ENCODE measurements around the gene HMX2.

The HMX2 gene

DNA sequence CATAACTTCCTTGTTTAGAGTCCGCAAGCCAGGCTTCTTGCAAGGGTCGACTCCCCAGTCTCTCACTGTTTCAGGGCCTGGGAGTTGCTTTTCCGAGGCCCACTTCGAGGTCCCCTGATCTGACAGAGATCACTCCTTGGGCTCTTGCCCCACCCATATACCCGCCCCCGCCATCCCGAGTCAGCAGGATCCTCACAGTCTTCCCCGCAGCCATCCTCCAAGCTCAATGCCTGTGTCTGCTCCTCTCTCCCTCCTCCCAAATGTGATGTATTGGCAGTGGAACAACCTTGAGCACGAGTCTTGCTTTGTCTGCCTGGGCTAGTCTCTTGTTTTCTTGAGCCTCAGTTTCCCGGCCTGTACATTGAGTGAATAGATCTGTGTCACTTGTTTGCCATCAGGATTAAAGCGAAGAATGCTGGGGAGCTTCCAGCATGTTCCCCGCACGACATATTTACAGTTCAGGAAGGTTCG is 2.4 kb upstream of the HMX2 start:
- H3K36me3 ChIP-seq (ENCODE audit: control insufficient read depth, insufficient read depth, low read length): no peaks in the 10 kb centered on the region
- H3K27ac ChIP-seq (ENCODE audit: low read length): no peak overlapping the region
- WGBS (ENCODE audit: insufficient coverage, insufficient read length): no CpG with 5 or more reads among the region's 14 CpGs
- H3K9me3 ChIP-seq (ENCODE audit: control insufficient read depth, insufficient read depth, low read length): no peaks in the 10 kb centered on the region
- no peak for DNase-seq (ENCODE audit: low read depth, low spot score)
- peaks cover 11% of the 10 kb centered on the region; the same call in 1 of the 2 replicates for H3K4me1 ChIP-seq (ENCODE audit: control insufficient read depth, insufficient read depth, low read length)
- H3K4me3 ChIP-seq (ENCODE audit: low read length): no peak overlapping the region
- peaks cover 97% of the 10 kb centered on the region for H3K27me3 ChIP-seq (ENCODE audit: control insufficient read depth, insufficient read depth, low read length)

DNA sequence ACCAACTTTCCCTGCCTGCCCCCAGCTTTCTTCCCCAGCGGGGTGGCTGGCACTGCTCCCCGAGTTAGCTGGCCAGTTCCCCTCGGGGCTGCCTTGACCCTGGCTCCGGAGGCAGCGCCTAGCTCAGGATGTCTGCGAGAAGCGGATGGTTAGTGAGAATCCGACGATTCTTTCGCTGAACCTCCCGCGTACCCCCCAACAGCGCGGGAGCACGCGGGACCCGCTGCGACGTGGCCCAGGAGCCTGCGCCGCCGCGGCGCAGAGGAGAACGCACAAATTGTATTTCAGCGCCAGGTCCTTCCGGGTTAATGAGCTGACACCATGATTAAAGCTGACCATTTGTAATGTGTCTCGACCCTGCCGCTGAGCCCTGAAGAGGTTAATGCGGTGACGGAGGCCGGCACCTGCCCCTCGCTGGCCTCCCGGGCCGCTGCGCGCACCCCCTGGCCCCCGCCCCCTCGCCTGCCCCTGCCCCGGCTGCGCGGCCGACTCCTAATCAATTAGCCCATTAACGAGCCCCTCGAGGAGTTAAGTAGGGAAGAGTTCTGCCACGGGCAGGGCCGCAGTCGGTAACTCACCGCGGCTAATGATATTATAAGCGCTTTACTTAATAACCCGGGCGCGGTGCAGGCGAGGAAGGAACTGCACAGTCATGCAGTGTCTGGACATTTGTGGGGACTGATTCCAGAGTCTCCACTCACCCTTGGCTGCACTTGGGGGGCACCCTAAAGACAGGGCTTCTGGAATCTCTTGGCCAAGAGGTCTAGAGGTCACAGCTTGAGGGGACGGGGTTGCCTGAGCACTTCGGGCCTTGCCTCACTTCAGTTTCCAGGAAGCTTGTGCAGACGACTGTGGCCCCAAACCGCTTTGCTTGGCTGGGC is 1.7 kb upstream of the HMX2 start:
- H3K4me3 ChIP-seq (ENCODE audit: low read length): no peak overlapping the region
- DNase-seq (ENCODE audit: low read depth, low spot score): no peak
- H3K27me3 ChIP-seq (ENCODE audit: control insufficient read depth, insufficient read depth, low read length): peaks cover 93% of the 10 kb centered on the region
- no peaks in the 10 kb centered on the region for H3K9me3 ChIP-seq (ENCODE audit: control insufficient read depth, insufficient read depth, low read length)
- H3K27ac ChIP-seq (ENCODE audit: low read length): no peak overlapping the region
- no peaks in the 10 kb centered on the region for H3K36me3 ChIP-seq (ENCODE audit: control insufficient read depth, insufficient read depth, low read length)
- no CpG with 5 or more reads among the region's 59 CpGs for WGBS (ENCODE audit: insufficient coverage, insufficient read length)
- peaks cover 12% of the 10 kb centered on the region; the same call in 1 of the 2 replicates for H3K4me1 ChIP-seq (ENCODE audit: control insufficient read depth, insufficient read depth, low read length)

DNA sequence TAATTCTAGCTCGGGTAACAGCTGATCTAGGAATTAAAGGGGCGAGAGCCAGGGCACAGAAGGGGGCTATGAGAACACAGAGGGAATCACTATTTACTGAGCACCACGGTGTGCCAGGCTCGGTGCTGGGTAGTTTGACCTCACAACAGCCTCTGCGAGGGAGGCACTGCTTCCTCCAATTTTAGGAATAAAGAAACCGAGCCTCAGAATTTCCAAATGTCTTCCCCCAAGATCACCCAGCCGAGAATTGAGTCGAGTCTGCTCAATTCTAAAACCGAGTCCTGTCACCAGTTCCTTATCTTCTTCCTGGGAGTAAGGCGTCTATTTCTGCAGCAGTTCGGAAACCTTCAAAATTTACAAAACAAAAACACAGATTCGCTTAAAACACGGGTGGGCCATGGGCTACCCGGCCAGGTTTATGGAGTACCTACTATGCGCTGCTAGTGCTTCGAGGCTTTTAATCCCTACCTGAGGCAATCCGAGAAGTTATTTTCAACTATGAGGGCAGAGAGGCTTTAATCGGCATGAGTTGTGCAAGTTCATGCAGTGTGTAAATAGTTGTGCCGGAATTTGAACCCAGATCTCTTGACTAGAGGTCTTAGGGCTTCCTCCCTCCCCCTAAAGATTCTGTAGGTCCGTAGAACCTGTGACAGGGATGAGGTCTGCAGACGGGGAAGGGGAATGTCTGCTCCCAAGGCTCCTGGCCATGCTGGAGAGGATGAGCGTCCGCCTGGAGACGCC is 872 bp upstream of the HMX2 start:
- WGBS (ENCODE audit: insufficient coverage, insufficient read length): no CpG with 5 or more reads among the region's 24 CpGs
- Histone ChIP-seq H3K36me3 (ENCODE audit: control insufficient read depth, insufficient read depth, low read length) (no peaks in the 10 kb centered on the region), H3K27ac (ENCODE audit: low read length) (no peak overlapping the region), H3K4me3 (ENCODE audit: low read length) (no peak overlapping the region), H3K9me3 (ENCODE audit: control insufficient read depth, insufficient read depth, low read length) (no peaks in the 10 kb centered on the region), H3K4me1 (ENCODE audit: control insufficient read depth, insufficient read depth, low read length) (peaks cover 12% of the 10 kb centered on the region; the same call in 1 of the 2 replicates), H3K27me3 (ENCODE audit: control insufficient read depth, insufficient read depth, low read length) (peaks cover 85% of the 10 kb centered on the region)
- DNase-seq (ENCODE audit: low read depth, low spot score): no peak

DNA sequence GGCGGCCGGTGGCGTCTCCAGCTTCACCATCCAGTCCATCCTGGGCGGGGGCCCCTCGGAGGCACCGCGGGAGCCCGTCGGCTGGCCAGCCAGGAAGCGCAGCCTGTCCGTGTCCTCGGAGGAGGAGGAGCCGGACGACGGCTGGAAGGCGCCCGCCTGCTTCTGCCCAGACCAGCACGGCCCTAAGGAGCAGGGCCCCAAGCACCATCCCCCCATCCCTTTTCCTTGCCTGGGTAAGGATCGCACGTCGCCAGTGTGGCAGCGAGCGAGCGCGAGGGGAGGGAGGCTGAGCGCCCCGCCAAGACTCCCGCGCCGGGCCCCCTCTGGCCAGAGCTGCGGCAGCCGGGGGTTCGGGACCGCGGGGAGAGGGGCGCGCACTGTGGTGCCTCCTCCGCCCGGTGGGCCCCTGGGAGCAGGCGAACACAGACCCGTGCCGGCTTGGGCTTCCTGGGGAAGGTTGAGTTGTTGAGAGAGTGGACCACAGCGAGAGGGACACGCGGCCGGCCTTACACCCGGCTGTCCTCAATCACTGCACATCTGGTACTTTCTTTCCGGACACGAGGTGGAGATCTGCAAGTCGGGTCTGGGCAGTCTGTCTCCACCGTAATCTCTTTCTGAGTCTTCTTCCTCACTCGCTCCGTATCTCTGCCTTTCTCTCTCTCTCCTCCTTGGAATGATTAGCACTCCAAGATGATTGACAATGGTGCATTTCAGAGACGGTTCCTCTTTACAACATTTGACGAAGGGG is 652 bp downstream of the HMX2 start:
- DNase-seq (ENCODE audit: low read depth, low spot score): no peak
- no peaks in the 10 kb centered on the region for H3K36me3 ChIP-seq (ENCODE audit: control insufficient read depth, insufficient read depth, low read length)
- H3K4me1 ChIP-seq (ENCODE audit: control insufficient read depth, insufficient read depth, low read length): peaks cover 12% of the 10 kb centered on the region; the same call in 1 of the 2 replicates
- no peaks in the 10 kb centered on the region for H3K9me3 ChIP-seq (ENCODE audit: control insufficient read depth, insufficient read depth, low read length)
- H3K27ac ChIP-seq (ENCODE audit: low read length): no peak overlapping the region
- H3K27me3 ChIP-seq (ENCODE audit: control insufficient read depth, insufficient read depth, low read length): peaks cover 69% of the 10 kb centered on the region
- H3K4me3 ChIP-seq (ENCODE audit: low read length): peak overlapping the region; percentile 43; the same call in 1 of the 2 replicates
- no CpG with 5 or more reads among the region's 55 CpGs for WGBS (ENCODE audit: insufficient coverage, insufficient read length)

DNA sequence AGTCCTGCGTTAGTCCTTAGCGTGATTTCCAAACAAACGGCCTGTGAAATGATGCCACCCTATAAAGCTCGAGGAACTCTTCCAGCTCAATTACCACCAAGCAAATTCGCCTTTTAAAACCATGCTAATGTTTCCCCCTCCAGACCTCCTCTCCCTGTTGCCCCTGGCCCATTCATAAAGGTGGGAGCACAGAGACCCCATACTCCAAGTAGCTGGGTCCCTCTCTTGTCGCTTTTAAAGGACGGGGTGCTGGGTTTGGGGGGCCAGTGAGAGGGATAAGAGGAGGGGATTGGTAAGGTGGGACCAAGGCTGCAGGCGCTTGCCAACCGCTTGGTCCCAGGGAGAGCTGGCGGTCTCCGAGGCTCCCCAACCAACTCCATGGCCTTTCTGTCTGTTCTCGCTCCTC is 1.2 kb downstream of the HMX2 start:
- H3K4me3 ChIP-seq (ENCODE audit: low read length): no peak overlapping the region
- WGBS (ENCODE audit: insufficient coverage, insufficient read length): no CpG with 5 or more reads among the region's 12 CpGs
- H3K9me3 ChIP-seq (ENCODE audit: control insufficient read depth, insufficient read depth, low read length): no peaks in the 10 kb centered on the region
- peaks cover 64% of the 10 kb centered on the region for H3K27me3 ChIP-seq (ENCODE audit: control insufficient read depth, insufficient read depth, low read length)
- DNase-seq (ENCODE audit: low read depth, low spot score): no peak
- no peaks in the 10 kb centered on the region for H3K36me3 ChIP-seq (ENCODE audit: control insufficient read depth, insufficient read depth, low read length)
- no peak overlapping the region for H3K27ac ChIP-seq (ENCODE audit: low read length)
- peaks cover 12% of the 10 kb centered on the region; the same call in 1 of the 2 replicates for H3K4me1 ChIP-seq (ENCODE audit: control insufficient read depth, insufficient read depth, low read length)

DNA sequence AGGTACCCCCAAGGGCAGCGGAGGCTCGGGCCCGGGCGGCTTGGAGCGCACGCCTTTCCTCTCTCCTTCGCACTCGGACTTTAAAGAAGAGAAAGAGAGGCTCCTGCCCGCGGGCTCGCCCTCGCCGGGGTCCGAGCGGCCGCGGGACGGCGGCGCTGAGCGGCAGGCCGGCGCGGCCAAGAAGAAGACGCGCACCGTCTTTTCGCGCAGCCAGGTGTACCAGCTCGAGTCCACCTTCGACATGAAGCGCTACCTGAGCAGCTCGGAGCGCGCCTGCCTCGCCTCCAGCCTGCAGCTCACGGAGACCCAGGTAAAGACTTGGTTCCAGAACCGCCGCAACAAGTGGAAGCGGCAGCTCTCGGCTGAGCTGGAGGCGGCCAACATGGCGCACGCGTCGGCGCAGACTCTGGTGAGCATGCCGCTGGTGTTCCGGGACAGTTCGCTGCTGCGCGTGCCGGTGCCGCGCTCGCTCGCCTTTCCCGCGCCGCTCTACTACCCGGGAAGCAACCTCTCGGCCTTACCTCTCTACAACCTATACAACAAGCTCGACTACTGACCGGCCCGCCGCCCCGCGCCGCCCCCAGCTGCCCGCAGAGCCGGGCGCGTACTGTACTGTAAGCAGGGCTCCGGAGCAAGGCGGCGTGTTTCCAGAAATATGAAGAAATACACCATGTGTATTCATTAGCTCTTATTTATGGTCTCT is 1.8 kb downstream of the HMX2 start:
- H3K9me3 ChIP-seq (ENCODE audit: control insufficient read depth, insufficient read depth, low read length): no peaks in the 10 kb centered on the region
- H3K36me3 ChIP-seq (ENCODE audit: control insufficient read depth, insufficient read depth, low read length): no peaks in the 10 kb centered on the region
- peaks cover 58% of the 10 kb centered on the region for H3K27me3 ChIP-seq (ENCODE audit: control insufficient read depth, insufficient read depth, low read length)
- no CpG with 5 or more reads among the region's 76 CpGs for WGBS (ENCODE audit: insufficient coverage, insufficient read length)
- H3K27ac ChIP-seq (ENCODE audit: low read length): no peak overlapping the region
- DNase-seq (ENCODE audit: low read depth, low spot score): no peak
- H3K4me3 ChIP-seq (ENCODE audit: low read length): peak overlapping the region; percentile 22; the same call in 1 of the 2 replicates
- H3K4me1 ChIP-seq (ENCODE audit: control insufficient read depth, insufficient read depth, low read length): peaks cover 12% of the 10 kb centered on the region; the same call in 1 of the 2 replicates

DNA sequence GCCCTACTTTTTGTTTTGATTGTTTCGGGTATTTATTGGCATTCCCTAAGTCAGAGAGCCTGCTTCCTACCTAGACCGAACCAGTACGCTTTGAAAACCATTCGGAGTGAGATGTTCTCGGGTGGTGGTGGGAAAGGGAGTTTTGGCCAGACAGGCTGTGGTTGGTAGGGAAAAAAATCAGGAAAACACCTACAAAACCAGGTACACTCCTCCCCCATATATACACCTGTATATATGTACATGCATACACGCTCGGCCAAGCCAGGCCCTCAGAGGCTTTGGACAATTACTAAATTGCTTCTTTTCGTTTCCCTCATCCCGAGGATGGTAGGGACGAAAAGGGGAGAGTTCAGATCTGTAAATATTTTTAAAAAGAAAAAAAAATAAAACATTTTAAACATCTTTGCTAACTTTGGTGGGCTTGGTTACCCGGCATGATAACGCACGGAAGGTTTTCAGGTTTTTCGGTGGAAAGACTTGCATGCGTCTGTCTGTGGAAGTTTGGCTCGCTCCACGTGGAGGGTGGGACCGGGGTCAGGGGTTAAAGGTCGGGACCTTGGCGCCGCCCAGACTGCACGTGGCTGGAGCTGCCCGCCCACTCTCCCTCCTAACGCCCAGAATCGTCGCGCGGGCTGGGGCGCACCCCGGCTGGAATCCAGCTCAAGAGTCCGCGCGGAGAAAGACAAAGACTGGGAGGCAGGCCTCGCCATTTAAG is 2.5 kb downstream of the HMX2 start:
- H3K9me3 ChIP-seq (ENCODE audit: control insufficient read depth, insufficient read depth, low read length): no peaks in the 10 kb centered on the region
- peaks cover 51% of the 10 kb centered on the region for H3K27me3 ChIP-seq (ENCODE audit: control insufficient read depth, insufficient read depth, low read length)
- H3K4me3 ChIP-seq (ENCODE audit: low read length): peak overlapping the region; percentile 22; the same call in 1 of the 2 replicates
- H3K27ac ChIP-seq (ENCODE audit: low read length): no peak overlapping the region
- no peak for DNase-seq (ENCODE audit: low read depth, low spot score)
- peaks cover 9% of the 10 kb centered on the region; the same call in 1 of the 2 replicates for H3K4me1 ChIP-seq (ENCODE audit: control insufficient read depth, insufficient read depth, low read length)
- H3K36me3 ChIP-seq (ENCODE audit: control insufficient read depth, insufficient read depth, low read length): no peaks in the 10 kb centered on the region
- WGBS (ENCODE audit: insufficient coverage, insufficient read length): no CpG with 5 or more reads among the region's 34 CpGs

DNA sequence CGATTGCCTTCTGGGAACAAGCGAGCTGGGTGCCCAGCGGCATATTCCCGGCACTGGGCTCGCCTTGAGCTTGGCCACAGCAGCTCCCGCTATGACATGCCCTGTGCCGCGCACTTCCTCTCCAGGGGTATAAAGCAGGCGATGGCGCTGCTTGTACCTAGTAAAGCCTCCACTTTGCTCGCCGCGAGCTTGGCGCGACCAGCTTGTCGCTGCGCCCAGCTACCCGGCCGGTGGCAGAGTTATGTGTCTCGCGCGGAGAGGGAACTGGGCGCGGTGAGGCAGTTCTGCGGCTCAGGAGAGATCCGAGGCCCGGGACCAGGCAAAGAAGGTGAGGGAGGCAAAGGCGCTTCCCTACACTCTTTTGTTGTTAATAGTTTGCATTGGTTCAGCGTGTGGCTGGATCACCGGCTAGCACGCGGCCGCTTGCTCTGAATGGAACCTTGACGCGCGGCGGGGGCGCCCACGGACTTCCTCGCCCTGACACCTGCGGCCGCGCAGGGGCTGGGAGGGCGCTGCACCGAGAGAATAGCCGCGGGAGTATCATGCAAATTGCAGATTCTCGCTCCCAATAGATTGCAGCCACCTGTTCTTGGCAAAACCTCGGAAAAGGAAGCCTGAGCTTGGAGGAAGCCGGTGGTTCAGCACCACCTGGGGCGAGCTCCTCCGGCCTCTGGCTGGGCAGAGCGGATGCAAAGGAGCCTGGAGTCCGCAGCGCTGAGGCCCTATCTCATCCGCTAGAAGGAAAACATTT is 3.2 kb downstream of the HMX2 start:
- peak overlapping the region; percentile 22; the same call in 1 of the 2 replicates for H3K4me3 ChIP-seq (ENCODE audit: low read length)
- H3K9me3 ChIP-seq (ENCODE audit: control insufficient read depth, insufficient read depth, low read length): no peaks in the 10 kb centered on the region
- no peaks in the 10 kb centered on the region; the same call in 1 of the 2 replicates for H3K36me3 ChIP-seq (ENCODE audit: control insufficient read depth, insufficient read depth, low read length)
- H3K4me1 ChIP-seq (ENCODE audit: control insufficient read depth, insufficient read depth, low read length): peaks cover 9% of the 10 kb centered on the region; the same call in 1 of the 2 replicates
- H3K27ac ChIP-seq (ENCODE audit: low read length): no peak overlapping the region
- no CpG with 5 or more reads among the region's 56 CpGs for WGBS (ENCODE audit: insufficient coverage, insufficient read length)
- DNase-seq (ENCODE audit: low read depth, low spot score): no peak
- peaks cover 44% of the 10 kb centered on the region for H3K27me3 ChIP-seq (ENCODE audit: control insufficient read depth, insufficient read depth, low read length)

DNA sequence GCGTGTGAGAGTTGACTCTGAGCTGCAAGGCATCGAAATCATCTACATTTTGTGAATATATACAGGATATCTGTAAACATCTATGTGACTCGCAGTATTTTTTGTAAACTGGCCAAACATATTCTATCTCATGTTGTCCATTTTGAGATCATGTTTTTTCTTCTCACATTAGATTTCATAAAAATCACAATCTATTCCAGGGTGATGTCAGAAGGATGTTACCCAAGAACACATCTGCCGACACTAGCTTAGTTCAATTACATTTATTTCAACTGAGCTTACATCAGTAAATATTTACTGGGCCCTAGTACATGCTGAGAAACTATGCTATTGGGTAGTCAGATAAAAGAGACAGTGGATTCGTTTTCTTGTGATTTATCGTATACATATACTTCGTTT is 3.8 kb downstream of the HMX2 start:
- DNase-seq (ENCODE audit: low read depth, low spot score): no peak
- WGBS (ENCODE audit: insufficient coverage, insufficient read length): no CpG with 5 or more reads among the region's 7 CpGs
- Histone ChIP-seq H3K4me3 (ENCODE audit: low read length) (no peak overlapping the region), H3K4me1 (ENCODE audit: control insufficient read depth, insufficient read depth, low read length) (peaks cover 9% of the 10 kb centered on the region; the same call in 1 of the 2 replicates), H3K27ac (ENCODE audit: low read length) (no peak overlapping the region), H3K9me3 (ENCODE audit: control insufficient read depth, insufficient read depth, low read length) (no peaks in the 10 kb centered on the region), H3K27me3 (ENCODE audit: control insufficient read depth, insufficient read depth, low read length) (peaks cover 38% of the 10 kb centered on the region), H3K36me3 (ENCODE audit: control insufficient read depth, insufficient read depth, low read length) (peaks cover under 1% of the 10 kb centered on the region; the same call in 1 of the 2 replicates)

Measured in iPS DF 6.9 (cell line).